CD4-positive, alpha-beta T cell treated with Interleukin-2 at 100 ng/mL for 4 hours (primary cell): ENCODE data around the gene HSDL1.

Experiments used
- DNase-seq: peaks from one replicate; pipeline ENCODE4 v3.0.0-alpha.2; 2020; ENCODE audit warnings: low spot score

HSDL1 gene

DNA sequence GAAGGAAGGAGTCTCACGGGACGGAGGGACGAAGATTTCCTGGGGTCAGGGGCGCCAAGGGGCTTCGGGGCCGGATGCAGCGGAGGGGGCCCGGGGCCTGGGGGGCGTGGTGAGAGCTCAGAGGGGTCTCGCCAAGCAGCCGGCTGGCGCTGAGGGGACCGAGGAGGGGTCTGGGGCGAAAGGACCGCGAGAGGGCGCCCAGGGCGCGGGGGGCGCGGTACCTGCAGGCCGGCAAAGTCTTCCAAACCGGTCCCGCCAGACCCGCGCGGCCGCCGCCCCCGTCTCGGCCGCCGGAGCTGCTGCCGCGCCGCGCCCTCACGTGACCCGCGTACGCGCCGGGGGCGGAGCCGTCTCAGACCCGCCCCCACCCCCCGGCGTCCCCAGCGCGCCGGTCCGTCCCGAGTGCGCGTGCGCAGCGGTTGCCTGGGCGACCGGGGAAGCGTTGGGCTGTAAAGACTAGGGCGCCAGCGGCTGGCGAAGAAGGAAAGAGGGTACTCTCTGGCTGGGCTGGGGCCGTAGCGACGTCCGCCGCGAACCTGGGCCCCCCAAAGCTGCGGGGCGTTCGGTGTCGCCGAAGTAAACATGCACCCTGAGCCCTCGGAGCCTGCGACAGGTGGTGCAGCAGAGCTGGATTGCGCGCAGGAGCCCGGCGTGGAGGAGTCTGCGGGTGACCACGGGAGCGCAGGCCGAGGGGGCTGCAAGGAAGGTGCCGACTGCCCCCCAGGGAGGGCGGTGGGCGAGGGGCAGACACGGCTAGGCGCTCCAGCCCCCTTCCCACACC lies at the start of gene HSDL1, which contains the start of gene DNAAF1:
HSDL1 (minus strand) TSS at position 319 of the 781 bp plus-strand sequence. CDS start 13,856 bp downstream, outside the sequence.
DNAAF1 (plus strand) TSS at position 450 of the 781 bp plus-strand sequence; CDS start at position 583, 133 bp downstream.
- peak; percentile 94 for DNase-seq

DNA sequence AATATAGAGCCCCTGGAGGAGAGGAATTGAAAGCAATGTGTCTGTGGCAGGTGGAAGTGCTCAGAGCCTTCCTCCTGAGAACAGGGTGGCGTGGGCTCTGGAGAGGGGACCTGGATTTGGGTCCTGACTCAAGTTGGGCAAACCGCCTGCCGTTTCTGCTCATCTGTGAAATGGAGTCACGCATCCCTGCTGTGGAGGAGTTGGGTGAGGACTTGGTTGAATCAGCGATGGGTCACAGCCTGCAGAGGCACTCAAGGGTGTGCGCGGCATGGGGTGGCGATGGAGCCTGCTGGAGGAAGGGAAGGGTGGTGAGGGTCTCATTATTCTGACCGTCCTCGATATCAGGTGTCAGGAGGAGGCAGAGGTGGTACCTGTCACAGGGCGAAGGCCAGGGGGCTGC lies 49.0 kb upstream of the HSDL1 start:
- DNase-seq: no peak

DNA sequence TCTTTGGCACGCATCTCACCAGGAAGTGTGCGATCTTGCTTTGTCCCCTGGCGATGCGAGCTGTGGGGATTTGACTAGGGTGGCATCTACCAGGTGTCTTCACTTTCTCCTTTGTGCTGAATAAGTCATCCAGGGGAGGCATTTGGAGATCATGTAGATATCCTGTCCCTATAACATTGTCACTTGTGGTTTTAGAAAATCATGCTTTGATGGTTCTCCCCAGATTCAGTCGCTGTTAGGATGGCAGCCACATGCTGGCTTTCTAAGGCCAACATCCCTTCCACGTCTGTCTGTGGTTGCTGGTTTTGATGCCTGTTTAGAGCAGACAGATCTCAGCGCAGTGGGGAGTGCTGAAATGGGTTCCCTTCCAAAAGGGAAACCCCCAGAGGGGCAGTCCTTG lies 48.5 kb upstream of the HSDL1 start:
- no peak for DNase-seq

DNA sequence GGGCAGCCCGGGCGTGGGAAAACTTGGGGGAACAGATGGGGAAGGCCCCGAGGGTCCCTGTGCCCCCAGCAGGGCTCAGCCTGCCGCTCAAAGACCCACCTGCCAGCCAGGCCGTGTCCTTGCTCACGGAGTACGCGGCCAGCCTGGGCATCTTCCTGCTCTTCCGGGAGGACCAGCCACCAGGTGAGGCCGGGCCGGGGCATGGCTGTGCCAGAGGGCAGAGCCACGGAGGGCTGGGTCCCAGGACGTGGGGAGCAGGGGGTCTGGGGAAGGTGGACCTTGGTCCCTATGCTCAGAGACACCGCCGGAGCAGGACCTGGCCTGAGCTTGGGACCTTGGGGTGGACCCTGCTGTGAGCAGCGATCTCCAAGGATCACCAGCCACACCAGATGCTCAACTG lies 46.5 kb upstream of the HSDL1 start:
- no peak for DNase-seq

DNA sequence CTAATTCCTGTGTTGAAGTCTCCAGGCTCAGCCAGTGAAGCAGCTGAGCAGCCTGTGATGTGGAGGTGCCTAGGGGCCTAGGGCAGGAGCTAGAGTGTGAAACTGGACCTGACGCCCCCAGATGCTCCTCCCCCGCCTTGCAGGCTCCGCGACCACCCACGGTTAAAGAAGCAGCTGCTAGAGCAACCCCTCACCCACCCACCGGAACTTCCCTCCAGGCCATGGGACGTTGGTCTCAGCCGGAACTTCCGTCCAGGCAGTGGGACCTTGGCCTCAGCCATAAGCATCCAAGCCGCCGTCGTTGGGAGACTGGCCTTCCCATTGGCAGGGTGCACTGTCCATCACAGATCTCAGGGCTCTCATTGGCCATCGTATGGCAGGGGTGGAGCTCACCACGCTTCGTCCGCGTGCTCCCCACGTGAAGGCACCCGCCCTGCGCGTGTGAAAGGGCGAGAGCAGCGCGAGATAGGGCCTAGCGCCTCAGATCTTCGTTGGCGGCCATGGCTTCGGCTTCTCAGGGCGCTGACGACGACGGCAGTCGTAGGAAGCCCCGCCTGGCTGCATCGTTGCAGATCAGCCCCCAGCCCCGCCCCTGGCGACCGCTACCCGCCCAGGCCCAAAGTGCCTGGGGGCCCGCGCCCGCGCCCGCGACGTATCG lies 45.9 kb upstream of the HSDL1 start, which contains the start of gene ADAD2:
ADAD2 (plus strand) TSS at position 427 of the 658 bp plus-strand sequence; CDS start at position 501, 74 bp downstream.
- no peak for DNase-seq

DNA sequence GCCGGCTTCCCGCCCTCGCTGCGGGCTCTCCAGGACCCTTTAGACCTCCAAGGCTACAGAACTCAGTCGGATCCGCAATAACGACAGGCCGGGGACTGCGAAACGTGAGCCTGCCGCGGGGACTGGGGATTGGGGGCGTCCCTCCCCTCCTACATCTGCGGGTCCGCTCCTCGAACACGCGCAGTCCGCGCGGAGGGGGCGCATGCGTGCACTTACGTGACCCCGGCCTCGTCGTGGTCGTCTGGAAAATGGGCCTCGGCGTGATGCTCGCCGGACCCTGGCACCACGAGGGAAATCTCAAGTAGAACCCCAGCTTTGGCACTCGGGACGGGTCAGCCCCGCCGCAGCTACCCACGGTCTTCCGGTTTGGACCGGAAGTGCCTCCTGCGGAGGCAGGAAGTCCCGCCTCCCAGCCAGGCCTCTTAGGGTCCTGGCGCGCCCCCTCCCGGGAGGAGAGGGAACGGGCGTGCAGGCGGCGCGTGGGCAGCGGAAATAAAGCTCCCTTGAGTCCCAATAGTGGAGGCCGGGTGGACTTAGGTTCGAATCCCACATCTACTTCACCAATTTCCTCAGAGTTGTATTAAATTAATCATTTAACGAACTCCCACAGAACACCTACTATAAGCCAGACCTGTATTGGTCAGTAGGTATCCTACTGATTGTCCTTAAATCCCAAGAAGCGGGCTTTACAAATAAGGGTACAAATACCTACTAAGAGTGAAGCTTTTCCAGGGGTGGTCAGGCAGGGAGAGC lies 41.9 kb upstream of the HSDL1 start, which contains the start of gene TAF1C:
TAF1C (minus strand) TSS at position 373 of the 753 bp plus-strand sequence. CDS start 2,069 bp downstream, outside the sequence.
- DNase-seq: peak; percentile 92

DNA sequence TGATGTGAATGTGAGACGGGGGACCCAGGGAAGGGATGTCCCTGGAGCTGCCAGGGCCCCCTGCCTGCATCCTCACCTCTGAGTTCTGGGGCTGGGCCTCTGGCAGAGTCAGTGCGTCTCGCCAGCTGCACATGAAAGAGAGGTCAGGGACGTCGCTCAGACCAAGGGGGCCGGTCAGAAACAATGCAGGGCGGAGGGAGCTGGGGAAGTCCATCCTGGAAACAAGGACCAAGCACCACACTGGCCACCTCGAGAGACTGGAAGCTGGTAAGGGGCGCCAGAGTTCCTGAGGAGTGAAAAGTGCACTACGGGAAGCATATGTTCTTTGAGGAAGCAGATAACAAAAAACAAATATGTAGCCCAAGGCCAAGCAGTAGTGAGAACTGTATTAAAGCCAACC lies 39.8 kb upstream of the HSDL1 start:
- no peak for DNase-seq

DNA sequence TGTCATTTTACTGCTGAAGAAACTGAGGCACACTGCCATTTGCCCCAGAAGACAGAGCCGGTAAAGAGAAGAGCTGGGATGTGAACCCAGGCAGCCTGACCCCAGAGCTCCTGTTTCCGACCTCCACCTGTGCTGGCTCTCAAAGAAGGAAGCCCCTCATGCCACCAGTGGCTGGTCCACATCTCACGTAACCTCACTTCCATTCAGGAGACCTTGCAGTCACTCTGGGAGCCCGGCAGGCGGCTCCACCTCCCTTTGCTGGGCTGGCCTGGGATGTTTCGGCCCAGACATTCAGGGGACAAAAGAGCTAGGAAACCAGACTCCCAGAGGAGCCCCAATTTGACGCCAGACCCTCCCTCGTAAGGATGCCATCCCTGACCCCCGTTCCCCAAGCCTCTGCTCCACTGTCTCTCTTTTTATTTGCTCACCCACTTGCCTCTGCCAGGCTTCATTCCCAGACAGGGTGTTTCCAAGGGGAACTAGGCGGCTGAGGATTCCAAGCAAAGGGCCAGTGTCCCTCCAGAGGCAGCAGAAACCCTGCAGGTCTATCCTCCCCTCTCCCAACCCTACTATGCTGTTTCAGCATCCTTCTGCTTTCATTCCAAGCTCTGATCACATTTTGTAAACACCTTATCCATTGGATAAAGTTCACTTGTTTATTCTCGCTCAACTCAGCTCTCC lies 39.1 kb upstream of the HSDL1 start:
- DNase-seq: no peak

DNA sequence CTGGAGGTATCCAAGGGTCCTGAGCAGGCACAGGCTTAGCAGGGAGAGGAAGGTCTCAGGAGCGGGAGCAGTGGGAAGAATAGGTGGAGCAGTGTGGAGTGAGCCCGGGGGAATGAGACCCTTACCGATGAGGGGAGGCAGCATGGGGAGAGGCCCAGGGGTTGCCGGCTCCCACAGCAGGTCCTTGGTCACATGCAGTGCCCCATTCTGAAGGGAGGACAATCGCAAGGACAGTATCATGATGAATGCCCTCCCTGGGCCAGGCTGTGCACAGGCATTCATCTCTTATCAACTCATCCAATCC lies 38.5 kb upstream of the HSDL1 start:
- no peak for DNase-seq

DNA sequence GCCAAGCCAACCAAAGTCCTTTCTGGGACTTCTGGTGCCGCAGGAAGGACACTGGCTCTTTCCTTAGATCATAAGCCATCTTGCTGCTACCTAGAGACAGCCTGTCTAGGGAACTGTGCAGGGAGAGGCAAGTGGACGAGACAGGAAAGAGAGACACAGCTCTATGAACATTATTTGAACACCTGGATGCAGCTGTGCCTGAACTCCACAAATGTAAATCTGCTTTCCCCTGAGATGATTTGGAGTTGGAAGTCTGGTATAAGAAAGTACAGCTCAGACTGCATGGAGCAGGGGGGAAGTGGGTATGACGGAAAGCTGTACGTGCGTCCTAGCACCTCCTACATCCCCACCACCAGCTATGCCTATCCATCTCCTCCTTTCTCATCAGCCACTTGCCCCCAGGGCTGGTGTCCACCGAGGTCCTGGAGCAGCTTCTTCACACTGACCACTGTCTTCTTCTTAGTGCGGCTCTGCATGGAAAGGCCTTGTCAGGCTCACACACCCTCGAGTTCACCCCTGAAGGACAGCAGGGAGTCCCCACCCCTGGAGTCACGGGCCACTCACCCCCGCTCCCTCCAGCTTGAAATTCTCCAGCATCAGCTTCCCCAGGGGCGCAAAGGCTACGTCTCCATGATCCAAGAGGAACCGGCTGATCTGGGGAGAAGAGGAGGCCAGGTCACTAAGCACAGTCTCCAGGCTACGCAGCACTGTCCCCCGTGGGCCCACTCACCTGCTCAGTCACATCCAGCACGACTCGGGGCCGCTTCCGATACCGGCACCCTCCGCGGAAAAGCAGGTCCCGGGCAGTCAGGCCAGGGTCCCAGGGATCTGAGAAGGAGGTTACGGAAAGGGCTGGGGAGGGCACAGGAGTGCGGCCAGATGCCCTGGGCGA lies 37.9 kb upstream of the HSDL1 start:
- no peak for DNase-seq

DNA sequence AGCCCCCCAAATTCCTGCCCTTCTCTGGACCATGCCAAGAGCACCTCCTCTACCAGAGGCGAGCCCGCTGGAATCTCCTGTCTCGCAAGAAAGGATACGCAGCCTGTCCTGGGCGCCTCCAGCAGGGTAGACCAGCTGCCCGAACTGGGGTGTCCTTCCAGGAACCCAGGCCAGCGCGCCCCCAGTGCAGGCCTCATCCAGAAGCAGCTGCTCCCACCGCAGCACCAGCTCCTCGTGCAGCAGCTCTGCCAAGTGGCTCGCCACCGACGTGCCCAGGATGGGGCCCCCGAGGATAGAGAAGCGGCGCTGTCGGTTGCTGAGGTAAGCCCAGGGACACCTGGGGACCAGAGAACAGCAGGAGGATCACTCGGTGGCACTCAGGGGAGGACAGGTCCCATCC lies 37.1 kb upstream of the HSDL1 start:
- no peak for DNase-seq

DNA sequence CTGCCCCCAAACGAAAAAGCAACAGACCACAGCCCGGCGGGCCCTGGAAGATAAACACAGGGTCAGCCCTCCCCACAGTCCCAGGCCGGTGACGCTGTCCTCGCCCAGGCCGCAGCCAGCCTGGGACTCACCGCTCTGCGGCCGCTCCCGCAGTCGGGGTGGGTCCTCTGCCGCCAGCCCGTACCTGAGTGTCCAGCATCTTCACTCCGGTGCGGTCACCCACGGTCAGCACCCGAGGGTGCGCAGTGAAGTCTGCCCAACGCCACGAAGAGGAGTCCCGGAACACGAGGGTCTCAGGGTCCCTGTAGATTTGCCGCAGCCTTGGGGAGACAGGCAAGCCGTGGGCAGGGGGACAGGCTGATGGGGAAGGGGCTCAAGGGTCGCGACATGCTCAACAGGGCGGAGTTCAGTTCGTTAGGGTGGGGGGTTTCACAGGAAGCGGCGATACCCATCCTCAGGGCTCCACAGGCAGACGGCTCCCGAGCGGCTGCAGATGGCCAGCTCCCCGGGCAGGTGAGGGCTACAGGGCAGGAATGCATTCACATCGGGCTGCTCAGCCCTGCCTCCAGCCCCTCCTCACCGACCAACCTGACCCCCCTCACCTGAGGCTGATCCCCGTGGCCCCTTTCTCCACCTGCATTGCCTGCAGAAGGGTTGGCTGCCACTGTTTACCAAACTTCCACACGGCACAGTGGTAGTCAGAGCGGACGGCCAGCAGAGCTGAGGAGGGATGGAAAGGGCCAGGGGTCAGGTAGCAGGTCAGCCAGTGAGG lies 36.4 kb upstream of the HSDL1 start:
- no peak for DNase-seq

DNA sequence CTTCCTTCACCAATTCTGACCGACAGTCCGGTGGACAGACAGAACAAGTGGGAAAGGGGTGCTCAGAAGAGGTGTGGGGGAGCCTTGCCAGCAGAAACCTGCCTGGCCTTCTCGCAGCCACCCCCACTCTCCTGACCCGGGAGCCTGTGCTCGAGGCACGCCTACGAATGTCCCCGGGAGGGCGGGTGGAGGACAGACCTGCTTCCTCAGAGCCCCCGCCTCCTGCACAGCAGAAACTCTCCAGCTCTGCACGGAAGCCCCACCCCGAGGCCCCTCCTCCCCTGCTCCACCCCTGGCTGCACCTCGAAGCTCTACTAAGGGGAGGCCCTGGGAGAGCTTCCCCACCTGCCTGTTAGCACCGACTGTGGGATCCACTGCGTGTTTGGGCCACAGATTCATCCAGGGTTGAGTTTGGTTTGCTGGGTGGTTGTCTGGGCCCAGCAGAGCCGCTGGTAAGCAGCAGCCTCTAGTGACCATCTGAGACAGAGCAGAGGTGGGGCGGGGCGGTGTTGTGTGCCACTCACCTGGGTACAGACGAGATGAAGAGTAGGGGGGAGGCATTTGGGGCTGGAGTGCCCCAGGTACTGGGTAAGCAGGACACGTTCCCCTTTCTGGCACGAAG lies 35.7 kb upstream of the HSDL1 start:
- no peak for DNase-seq

DNA sequence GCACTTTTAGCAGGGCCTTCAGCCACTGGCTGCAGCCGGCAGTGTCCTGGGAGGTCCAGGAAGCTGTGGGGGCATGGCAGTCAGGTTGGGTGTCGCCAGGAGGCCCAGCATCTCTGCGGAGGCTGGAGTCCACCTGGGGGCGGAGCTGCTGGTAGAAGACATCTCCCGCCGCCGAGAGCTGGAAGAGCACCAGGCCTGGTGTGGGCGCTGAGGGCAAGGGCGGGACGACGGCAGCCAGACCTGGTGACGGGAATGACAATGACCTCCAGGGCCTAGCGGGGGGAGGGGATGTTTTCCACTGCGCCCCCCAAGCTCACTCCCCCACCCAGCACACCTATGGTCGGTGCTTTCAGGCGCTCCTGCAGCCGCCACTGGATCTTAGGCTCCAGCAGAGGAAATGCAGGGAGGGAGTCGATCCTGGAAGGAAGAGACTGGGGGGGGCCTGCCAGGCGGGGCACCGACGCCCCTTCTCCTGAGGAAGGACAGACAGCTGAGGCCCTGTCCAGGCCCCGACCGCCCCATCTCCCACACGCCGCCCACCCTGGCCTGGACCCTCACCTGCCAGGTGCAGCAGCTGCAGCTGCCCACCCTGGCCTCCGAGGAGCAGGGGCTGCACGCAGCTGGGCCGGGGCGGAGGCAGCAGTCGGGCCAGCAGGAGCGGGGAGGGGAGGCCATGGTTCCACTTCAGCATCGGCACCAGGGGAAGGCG lies 34.8 kb upstream of the HSDL1 start:
- DNase-seq: no peak

DNA sequence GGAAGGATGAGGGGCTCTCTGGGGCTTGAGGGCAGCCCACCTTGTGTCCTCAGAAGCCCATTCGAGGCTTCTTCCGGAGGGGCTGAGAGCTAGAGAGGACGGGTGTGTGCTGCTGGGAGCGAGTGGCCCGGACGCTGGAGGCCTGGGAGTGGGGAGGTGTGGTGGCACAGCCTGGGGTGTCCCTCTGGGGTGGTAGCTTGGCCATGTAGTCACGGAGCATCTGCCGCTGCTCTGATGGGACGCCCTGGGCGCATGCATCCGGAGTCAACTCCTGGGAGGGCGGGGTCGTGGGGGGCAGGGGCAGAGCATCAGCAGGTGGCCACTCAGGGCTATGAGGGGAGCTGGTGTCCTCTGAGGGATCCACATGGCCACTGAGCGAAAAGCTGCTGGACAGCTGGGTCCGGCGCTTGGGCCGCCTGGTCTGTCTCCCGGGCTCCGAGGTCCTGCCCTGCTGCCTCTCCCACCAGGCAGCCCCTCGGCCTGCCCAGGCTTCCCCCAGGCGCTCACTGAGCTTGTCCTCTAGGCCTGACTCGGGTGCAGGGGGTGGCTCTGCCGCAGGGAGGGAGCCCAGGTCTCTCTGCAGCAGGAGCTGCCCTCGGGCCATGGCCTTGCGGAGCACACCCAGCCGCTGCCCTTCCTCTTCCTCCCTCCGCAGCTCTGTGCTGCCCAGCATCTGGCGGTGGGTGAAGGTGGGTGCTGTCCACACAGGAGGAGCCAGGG lies 34.1 kb upstream of the HSDL1 start:
- DNase-seq: no peak

DNA sequence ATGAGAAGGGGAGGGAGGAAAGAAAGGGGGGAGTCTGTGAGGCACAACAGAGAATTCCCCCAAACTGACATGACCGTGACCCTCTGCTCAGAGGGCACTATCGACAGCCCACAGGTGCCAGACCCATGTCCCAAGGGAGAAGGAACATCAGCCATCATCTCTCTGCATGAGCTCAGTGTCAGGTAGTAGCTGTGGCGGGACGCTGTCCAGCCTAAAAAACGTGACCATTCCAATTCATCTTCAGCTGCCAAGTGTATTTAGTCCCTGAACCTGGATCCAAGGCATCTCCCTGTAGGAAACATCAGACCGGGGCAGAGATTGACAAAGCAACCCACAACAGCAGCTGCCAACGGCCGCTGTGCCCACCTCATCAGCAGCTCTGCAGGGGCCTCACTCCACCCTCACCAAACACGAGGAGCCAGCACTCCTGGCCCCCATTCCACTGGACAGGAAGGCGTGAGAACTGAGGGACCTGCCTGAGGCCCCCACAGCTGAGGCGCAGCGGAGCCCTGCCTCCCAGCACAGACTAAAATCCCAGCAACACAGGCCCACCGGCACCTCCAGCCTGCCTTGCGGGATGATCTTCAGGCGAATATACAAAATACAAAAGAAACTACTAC lies 33.3 kb upstream of the HSDL1 start:
- DNase-seq: no peak

DNA sequence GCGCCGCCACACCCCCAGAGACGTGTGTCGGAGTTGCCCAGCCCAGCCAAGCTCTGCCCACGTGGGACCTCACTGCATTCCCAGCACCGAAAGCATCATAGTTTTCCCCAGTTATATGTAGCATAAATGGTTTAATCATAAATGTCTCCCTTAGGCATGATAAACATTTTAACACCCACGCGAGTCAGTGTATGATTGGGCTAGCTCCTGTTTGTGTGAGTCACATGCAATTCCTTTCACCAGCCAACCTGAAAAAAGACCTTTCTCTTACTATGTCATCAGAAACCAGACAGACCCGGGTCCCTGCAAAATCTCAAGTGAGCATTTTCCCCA lies 32.7 kb upstream of the HSDL1 start:
- no peak for DNase-seq
